ENCODE data around the gene NCOA1.

- no peak for TF ChIP-seq CEBPB (IDR thresholded peaks at IDR 0.05; ENCODE audit: borderline replicate concordance in 1 of 2, low read depth in 2 of 2, low read length in 2 of 2)
- no peak for TF ChIP-seq CTCF (IDR thresholded peaks at IDR 0.05 in 2 of 3, conservative IDR thresholded peaks at IDR 0.05 in 1 of 3; ENCODE audit: control insufficient read depth in 2 of 3, extremely low read depth in 1 of 3, insufficient read depth in 1 of 3, low read depth in 3 of 3, low read length in 3 of 3)
- TF ChIP-seq GABPA (IDR thresholded peaks at IDR 0.05; ENCODE audit: low read depth) = no peak
- TF ChIP-seq CHD1 (IDR thresholded peaks at IDR 0.05; ENCODE audit: low read depth, low read length) = no peak
These were observed 324.1 kb downstream of the NCOA1 start for GRCh38 chr2:24815171-24815570.

All from GM12878 (cell line).